Prostate gland (tissue), 2 donors: ENCODE measurements around the gene PIAS4. TPM values are rescaled to one million over a fixed set of nuclear protein-coding genes. Genes with fewer than 3 reads are reported as not detected.

Experiments
- DNase-seq: peaks from one replicate; pipeline ENCODE4 v3.0.0-alpha.2; 2019; ENCODE audit warnings: low spot score
- H3K27ac ChIP-seq, 2 donors: fragments of 200-600 bp; sonication (generic); 2 replicates each; pipeline ENCODE4 v1.5.1; 2017 to 2019
- H3K27me3 ChIP-seq: fragments of 200-600 bp; sonication (generic); replicated peaks from 2 replicates; pipeline ENCODE4 v1.5.1; 2019; ENCODE audit not compliant: insufficient read depth
- H3K36me3 ChIP-seq, 2 donors: fragments of 200-600 bp; sonication (generic); 1 replicate in 1 of 2; 2 replicates in 1 of 2; pipeline versions ENCODE4 v1.5.1 to v1.8.1; 2017 to 2019
- H3K4me1 ChIP-seq: fragments of 200-600 bp; sonication (generic); replicated peaks from 2 replicates; pipeline ENCODE4 v1.5.1; 2019
- H3K4me3 ChIP-seq, 2 donors: fragments of 200-600 bp; sonication (generic); 2 replicates each; pipeline ENCODE4 v1.5.1; 2017 to 2019
- H3K9me3 ChIP-seq: fragments of 200-600 bp; sonication (generic); 2 replicates; pipeline ENCODE4 v1.5.1; 2017
- CTCF ChIP-seq, 4 experiments: fragments of 200-600 bp in 2 of 4; fragments of 450-650 bp in 2 of 4; sonication (generic) in 2 of 4; IDR thresholded peaks; 1 replicate in 3 of 4; 2 replicates in 1 of 4; pipeline ENCODE4 v1.5.1; 2016 to 2019; ENCODE audit warnings: antibody characterized with exemption in 4 of 4, mild to moderate bottlenecking in 2 of 4, moderate library complexity in 2 of 4
- POLR2A ChIP-seq: fragments of 450-650 bp; IDR thresholded peaks from one replicate; pipeline ENCODE4 v1.6.1; 2016; ENCODE audit warnings: antibody characterized with exemption, mild to moderate bottlenecking
- POLR2AphosphoS5 ChIP-seq: sonication (generic); formaldehyde crosslinking; IDR thresholded peaks from one replicate; pipeline ENCODE4 v1.6.1; 2017; ENCODE audit warnings: antibody characterized with exemption
- WGBS: methylation state at CpG from one replicate; pipeline ENCODE4 v1.1.5; 2018; 5-methylcytosine and 5-hydroxymethylcytosine counted together
- intact Hi-C: fragments of 100-400 bp; cut with DNase I; formaldehyde crosslinking; loops from one replicate; pipeline ENCODE4 v1.14.2; 2022
- total RNA-seq, 2 donors: library from RNA; depleted of rRNA; stranded (reverse); fragments of >200 nt; gene quantifications; one replicate each; pipeline ENCODE4 v1.1.0, GENCODE V29; 2016

Gene PIAS4
- total RNA-seq, 2 donors from 2014 or later = 25.3 to 70.0 TPM

- no peaks in the 10 kb centered on the region for H3K9me3 ChIP-seq
- intact Hi-C loops = no loop called here
- H3K27ac ChIP-seq = peak overlapping the region in 1 of 2 donors; percentile 78
- 92% methylated on average over 33 of the region's 33 CpGs for WGBS
- H3K4me1 ChIP-seq = peaks cover 38% of the 10 kb centered on the region
- H3K27me3 ChIP-seq = no peaks in the 10 kb centered on the region
- TF ChIP-seq POLR2A (no peak), CTCF (IDR thresholded peaks at IDR 0.05) (no peak), POLR2AphosphoS5 (no peak)
- H3K36me3 ChIP-seq = peaks cover 3 to 9% of the 10 kb centered on the region in 2 donors
- no peak for DNase-seq
- no peak overlapping the region for H3K4me3 ChIP-seq
Observed at GRCh38 chr19:4012975-4013634, 5.6 kb downstream of the PIAS4 start.

- Histone ChIP-seq H3K36me3 (peaks cover 3 to 9% of the 10 kb centered on the region in 2 donors), H3K4me3 (no peak overlapping the region), H3K9me3 (no peaks in the 10 kb centered on the region), H3K27me3 (no peaks in the 10 kb centered on the region), H3K27ac (peak overlapping the region in 1 of 2 donors; percentile 72), H3K4me1 (peaks cover 34% of the 10 kb centered on the region)
- 68% methylated on average over 20 of the region's 20 CpGs for WGBS
- no peak for TF ChIP-seq POLR2A
- no peak for TF ChIP-seq CTCF (IDR thresholded peaks at IDR 0.05)
- intact Hi-C loops = no loop called here
- DNase-seq = no peak
Observed at GRCh38 chr19:4013886-4014540, 6.5 kb downstream of the PIAS4 start.

GRCh38 chr19:4014541-4015491 is 7.3 kb downstream of the PIAS4 start:
- no peak overlapping the region for H3K4me3 ChIP-seq
- 49% methylated on average over 20 of the region's 25 CpGs for WGBS
- peak overlapping the region; percentile 37 to 72 for H3K27ac ChIP-seq
- intact Hi-C loops = loop anchor here (1.0 kb wide), 1 partner anchor 47 kb away; no protein-coding TSS in a partner anchor
- peaks cover 26% of the 10 kb centered on the region for H3K4me1 ChIP-seq
- H3K9me3 ChIP-seq = no peaks in the 10 kb centered on the region
- no peak for DNase-seq
- no peak for TF ChIP-seq POLR2AphosphoS5
- no peak for TF ChIP-seq CTCF (IDR thresholded peaks at IDR 0.05)
- no peak for TF ChIP-seq POLR2A
- H3K27me3 ChIP-seq = no peaks in the 10 kb centered on the region
- H3K36me3 ChIP-seq = peaks cover 3 to 9% of the 10 kb centered on the region in 2 donors

- peak; percentile 41 for DNase-seq
- 18% methylated on average over 37 of the region's 37 CpGs for WGBS
- Histone ChIP-seq H3K27ac (peak overlapping the region; percentile 37 to 72), H3K4me1 (peaks cover 24% of the 10 kb centered on the region), H3K4me3 (peak overlapping the region in 1 of 2 donors; percentile 16), H3K27me3 (no peaks in the 10 kb centered on the region), H3K36me3 (peaks cover 3 to 9% of the 10 kb centered on the region in 2 donors), H3K9me3 (no peaks in the 10 kb centered on the region)
- no peak for TF ChIP-seq CTCF (IDR thresholded peaks at IDR 0.05)
- TF ChIP-seq POLR2AphosphoS5 = peak; percentile 38
- intact Hi-C loops = loop anchor here (1.0 kb wide), 1 partner anchor 46 kb away; no protein-coding TSS in a partner anchor
Observed at GRCh38 chr19:4015705-4016402, 8.3 kb downstream of the PIAS4 start.
